Activated CD4-positive, alpha-beta T cell treated with anti-CD3 and anti-CD28 coated beads, Interleukin-2, amount 10 ng/mL, durations not matched to agents 24 days and 14 days (primary cell): ENCODE data around the gene PPFIA4. TPM values are rescaled to one million over a fixed set of nuclear protein-coding genes. Genes with fewer than 3 reads are reported as not detected.

ENCODE experiments used
- DNase-seq: peaks from one replicate; pipeline ENCODE4 v3.0.0; 2022
- H3K27ac Mint-ChIP-seq: one replicate; pipeline ENCODE4 v1.8.0; 2022; ENCODE audit warnings: mild to moderate bottlenecking, mixed read lengths
- H3K27me3 Mint-ChIP-seq: one replicate; pipeline ENCODE4 v1.8.0; 2022; ENCODE audit warnings: mixed read lengths
- H3K36me3 Mint-ChIP-seq: one replicate; pipeline ENCODE4 v1.8.0; 2022; ENCODE audit warnings: low read depth, mild to moderate bottlenecking, mixed read lengths
- H3K4me1 Mint-ChIP-seq: one replicate; pipeline ENCODE4 v1.8.0; 2021; ENCODE audit warnings: mixed read lengths
- H3K4me3 Mint-ChIP-seq: one replicate; pipeline ENCODE4 v1.8.0; 2022; ENCODE audit warnings: mild to moderate bottlenecking, moderate library complexity, mixed read lengths
- H3K9me3 Mint-ChIP-seq: one replicate; pipeline ENCODE4 v1.8.0; 2021; ENCODE audit warnings: mixed read lengths
- intact Hi-C: fragments of 100-400 bp; cut with micrococcal nuclease; formaldehyde crosslinking; loops from one replicate; pipeline ENCODE4 v1.15.1; 2023
- total RNA-seq: library from RNA; stranded (reverse); gene quantifications from 2 replicates; pipeline ENCODE4 v1.2.3, GENCODE V29; 2022

PPFIA4 gene
- total RNA-seq, 1 donor from 2014 or later: 35.1 TPM

- Mint-ChIP-seq H3K4me1 (no peaks in the 10 kb centered on the region), H3K27ac (no peak overlapping the region), H3K36me3 (peaks cover 32% of the 10 kb centered on the region), H3K9me3 (no peaks in the 10 kb centered on the region), H3K27me3 (no peaks in the 10 kb centered on the region), H3K4me3 (no peak overlapping the region)
- no peak for DNase-seq
- intact Hi-C loops: no loop called here
Observed at GRCh38 chr1:203069030-203069747, 42.9 kb downstream of the PPFIA4 start.

GRCh38 chr1:203072002-203072602 lies 45.8 kb downstream of the PPFIA4 start:
- H3K9me3 Mint-ChIP-seq: no peaks in the 10 kb centered on the region
- intact Hi-C loops: no loop called here
- H3K4me1 Mint-ChIP-seq: peaks cover 4% of the 10 kb centered on the region
- DNase-seq: no peak
- H3K4me3 Mint-ChIP-seq: no peak overlapping the region
- peaks cover 37% of the 10 kb centered on the region for H3K36me3 Mint-ChIP-seq
- peaks cover 6% of the 10 kb centered on the region for H3K27me3 Mint-ChIP-seq
- no peak overlapping the region for H3K27ac Mint-ChIP-seq

DNA sequence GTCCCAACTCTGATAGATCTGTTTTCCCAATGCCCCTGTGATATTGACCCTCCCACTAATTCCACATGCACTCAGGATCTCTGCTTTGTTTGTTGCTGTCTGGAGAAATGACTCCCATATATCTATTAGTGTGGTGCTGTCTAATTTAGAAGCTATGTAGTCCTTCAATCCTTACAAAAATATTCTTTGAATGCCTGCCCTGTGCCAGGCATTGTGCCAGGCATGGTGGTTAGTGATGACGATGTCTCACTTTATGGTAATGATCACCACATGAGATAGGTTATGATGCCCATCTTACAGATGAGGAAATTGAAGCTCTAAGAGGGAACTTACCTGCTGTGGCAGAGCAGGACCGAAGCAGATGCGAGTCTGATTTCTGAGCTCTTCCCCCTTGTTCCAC lies 46.6 kb downstream of the PPFIA4 start:
- H3K4me3 Mint-ChIP-seq: no peak overlapping the region

GRCh38 chr1:203073469-203073868 lies 47.2 kb downstream of the PPFIA4 start:
- Mint-ChIP-seq H3K4me3 (no peak overlapping the region), H3K27me3 (peaks cover 6% of the 10 kb centered on the region), H3K4me1 (peaks cover 4% of the 10 kb centered on the region), H3K27ac (no peak overlapping the region), H3K36me3 (peaks cover 32% of the 10 kb centered on the region), H3K9me3 (no peaks in the 10 kb centered on the region)
- DNase-seq: no peak
- intact Hi-C loops: no loop called here

More for the DNA sequence above, 46.6 kb downstream of the PPFIA4 start:
- Mint-ChIP-seq H3K27me3 (peaks cover 6% of the 10 kb centered on the region), H3K9me3 (no peaks in the 10 kb centered on the region), H3K4me1 (peaks cover 4% of the 10 kb centered on the region), H3K36me3 (peaks cover 34% of the 10 kb centered on the region), H3K27ac (no peak overlapping the region)
- no peak for DNase-seq
- intact Hi-C loops: no loop called here

DNA sequence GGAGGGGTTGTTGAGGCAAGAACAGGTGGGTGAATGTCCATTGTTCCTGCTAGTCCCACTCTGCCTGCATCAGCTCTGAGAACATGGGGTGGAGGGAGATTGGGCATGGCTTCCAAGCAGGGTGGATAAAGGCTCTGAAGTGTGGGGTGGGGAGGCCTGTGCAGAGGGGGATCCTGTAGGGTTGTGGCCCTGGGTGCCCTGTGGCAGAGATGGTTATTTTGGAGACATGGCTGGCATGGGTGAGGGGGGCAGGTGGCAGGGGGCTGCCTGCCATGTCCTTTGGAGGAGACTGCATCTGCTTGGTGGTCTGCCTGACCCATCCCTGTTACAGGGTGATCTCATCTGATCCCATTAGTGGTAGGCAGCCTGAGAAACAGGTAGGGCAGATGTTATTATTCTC lies 48.3 kb downstream of the PPFIA4 start:
- H3K27ac Mint-ChIP-seq: no peak overlapping the region
- peaks cover 6% of the 10 kb centered on the region for H3K27me3 Mint-ChIP-seq
- peaks cover 4% of the 10 kb centered on the region for H3K4me1 Mint-ChIP-seq
- no peaks in the 10 kb centered on the region for H3K9me3 Mint-ChIP-seq
- no peak for DNase-seq
- H3K4me3 Mint-ChIP-seq: no peak overlapping the region
- peaks cover 31% of the 10 kb centered on the region for H3K36me3 Mint-ChIP-seq
- intact Hi-C loops: no loop called here

DNA sequence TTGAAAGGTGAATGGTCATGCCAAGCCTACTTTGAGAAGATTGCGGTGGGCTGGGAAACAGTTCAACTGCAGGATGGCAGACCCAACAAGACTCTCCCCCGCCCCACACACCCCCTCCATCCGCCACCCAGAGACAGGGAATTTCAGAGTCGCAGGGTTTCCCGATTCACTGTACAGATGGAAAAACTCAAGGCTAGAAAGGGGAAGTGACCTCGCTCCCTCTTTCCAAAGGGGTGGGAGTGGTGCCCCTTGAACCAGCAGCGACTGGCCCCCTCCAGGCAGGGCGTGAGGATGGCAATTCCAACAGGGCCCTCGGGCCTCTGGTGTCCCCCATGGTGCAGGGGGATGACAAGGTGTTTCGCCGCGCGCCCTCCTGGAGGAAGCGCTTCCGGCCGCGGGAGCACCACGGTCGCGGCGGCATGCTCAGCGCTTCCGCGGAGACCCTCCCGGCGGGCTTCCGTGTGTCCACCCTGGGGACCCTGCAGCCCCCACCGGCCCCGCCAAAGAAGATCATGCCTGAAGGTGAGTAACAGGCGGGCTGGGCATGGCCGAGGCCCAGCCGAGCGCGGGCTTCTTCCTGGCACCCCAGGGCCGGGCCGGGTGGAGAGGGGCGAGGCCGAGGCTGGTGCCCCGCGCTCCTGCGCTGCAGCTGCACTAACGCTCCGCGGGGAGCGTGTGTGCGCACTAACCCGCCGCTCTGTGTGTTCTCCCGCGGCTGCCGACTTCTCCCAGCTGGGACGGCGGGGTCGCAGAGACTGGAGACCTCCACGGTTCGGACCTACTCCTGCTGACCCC lies 49.1 kb downstream of the PPFIA4 start:
- DNase-seq: no peak
- peaks cover 27% of the 10 kb centered on the region for H3K36me3 Mint-ChIP-seq
- no peaks in the 10 kb centered on the region for H3K9me3 Mint-ChIP-seq
- peaks cover 4% of the 10 kb centered on the region for H3K4me1 Mint-ChIP-seq
- intact Hi-C loops: no loop called here
- no peak overlapping the region for H3K27ac Mint-ChIP-seq
- peaks cover 6% of the 10 kb centered on the region for H3K27me3 Mint-ChIP-seq
- H3K4me3 Mint-ChIP-seq: no peak overlapping the region

GRCh38 chr1:203076031-203076511 lies 49.8 kb downstream of the PPFIA4 start:
- DNase-seq: no peak
- Mint-ChIP-seq H3K27ac (no peak overlapping the region), H3K9me3 (no peaks in the 10 kb centered on the region), H3K4me1 (peaks cover 4% of the 10 kb centered on the region), H3K4me3 (peak overlapping the region; percentile 36), H3K36me3 (peaks cover 25% of the 10 kb centered on the region), H3K27me3 (peaks cover 6% of the 10 kb centered on the region)
- intact Hi-C loops: no loop called here

GRCh38 chr1:203077367-203077766 lies 51.1 kb downstream of the PPFIA4 start:
- Mint-ChIP-seq H3K4me3 (no peak overlapping the region), H3K4me1 (peaks cover 6% of the 10 kb centered on the region), H3K27me3 (peaks cover 6% of the 10 kb centered on the region), H3K9me3 (no peaks in the 10 kb centered on the region), H3K27ac (no peak overlapping the region), H3K36me3 (peaks cover 21% of the 10 kb centered on the region)
- no peak for DNase-seq
- intact Hi-C loops: no loop called here

DNA sequence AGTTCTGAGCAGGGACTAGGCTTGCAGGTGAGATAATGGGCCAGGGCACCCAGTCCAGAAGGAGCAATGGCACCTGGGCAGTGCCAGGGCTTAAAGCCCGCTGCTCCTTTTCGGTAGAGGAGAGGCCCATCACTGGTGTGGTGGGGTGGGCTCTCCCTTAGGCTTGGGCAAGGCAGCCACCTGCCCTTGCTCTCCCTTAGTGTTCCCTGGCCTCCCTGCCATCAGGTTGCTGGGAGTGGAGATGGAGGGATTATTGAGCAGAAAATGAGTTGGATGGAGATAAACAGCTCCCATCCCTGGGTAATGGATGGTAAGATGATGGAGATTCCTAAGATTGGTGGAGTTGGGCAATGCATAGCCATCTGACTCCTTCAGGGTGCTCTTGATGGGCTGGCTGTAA lies 51.7 kb downstream of the PPFIA4 start:
- Mint-ChIP-seq H3K4me1 (peaks cover 6% of the 10 kb centered on the region), H3K36me3 (peaks cover 19% of the 10 kb centered on the region), H3K27ac (no peak overlapping the region), H3K27me3 (peaks cover 6% of the 10 kb centered on the region), H3K4me3 (no peak overlapping the region), H3K9me3 (no peaks in the 10 kb centered on the region)
- DNase-seq: no peak
- intact Hi-C loops: no loop called here

- Mint-ChIP-seq H3K27me3 (peaks cover 6% of the 10 kb centered on the region), H3K27ac (no peak overlapping the region), H3K4me1 (peaks cover 8% of the 10 kb centered on the region), H3K4me3 (no peak overlapping the region), H3K9me3 (no peaks in the 10 kb centered on the region), H3K36me3 (peaks cover 18% of the 10 kb centered on the region)
- no peak for DNase-seq
- intact Hi-C loops: no loop called here
Observed at GRCh38 chr1:203078478-203078877, 52.2 kb downstream of the PPFIA4 start.

DNA sequence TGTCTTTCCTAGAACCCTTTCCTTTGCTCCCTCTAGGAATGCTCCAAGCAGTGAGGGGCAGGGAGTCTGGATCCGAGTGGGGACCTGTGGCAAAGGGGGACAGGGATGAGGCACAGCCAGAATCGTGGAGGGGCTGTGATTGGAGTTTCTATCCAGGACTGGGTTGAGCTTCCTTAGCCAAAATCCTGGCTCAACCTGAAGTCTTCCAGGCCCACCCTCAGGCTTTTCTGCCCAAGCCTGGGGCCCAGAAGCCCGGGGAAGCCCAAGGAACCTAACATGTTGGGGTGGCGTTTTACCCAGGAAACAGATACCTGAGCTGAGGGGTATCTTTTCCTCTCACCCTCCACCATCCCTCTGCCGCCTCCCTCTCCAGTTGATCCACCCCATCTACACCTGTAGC lies 54.2 kb downstream of the PPFIA4 start:
- intact Hi-C loops: no loop called here

GRCh38 chr1:203081465-203082230 lies 55.4 kb downstream of the PPFIA4 start:
- Mint-ChIP-seq H3K27me3 (no peaks in the 10 kb centered on the region), H3K36me3 (peaks cover 3% of the 10 kb centered on the region), H3K9me3 (no peaks in the 10 kb centered on the region), H3K4me3 (no peak overlapping the region), H3K27ac (no peak overlapping the region), H3K4me1 (peaks cover 5% of the 10 kb centered on the region)
- intact Hi-C loops: no loop called here
- DNase-seq: no peak

More for the DNA sequence above, 54.2 kb downstream of the PPFIA4 start:
- no peak for DNase-seq
- Mint-ChIP-seq H3K4me1 (peaks cover 7% of the 10 kb centered on the region), H3K27me3 (peaks cover 3% of the 10 kb centered on the region), H3K9me3 (no peaks in the 10 kb centered on the region), H3K36me3 (peaks cover 7% of the 10 kb centered on the region), H3K27ac (no peak overlapping the region), H3K4me3 (no peak overlapping the region)

- no peak overlapping the region for H3K4me3 Mint-ChIP-seq
- H3K4me1 Mint-ChIP-seq: peaks cover 5% of the 10 kb centered on the region
- H3K27me3 Mint-ChIP-seq: no peaks in the 10 kb centered on the region
- no peak for DNase-seq
- H3K27ac Mint-ChIP-seq: no peak overlapping the region
- H3K36me3 Mint-ChIP-seq: peaks cover 3% of the 10 kb centered on the region
- intact Hi-C loops: no loop called here
- no peaks in the 10 kb centered on the region for H3K9me3 Mint-ChIP-seq
Observed at GRCh38 chr1:203082231-203082505, 55.9 kb downstream of the PPFIA4 start.
